Heart left ventricle (tissue), 13 donors: ENCODE results near the gene EFNA5.

ENCODE experiments used
- CTCF ChIP-seq, 12 donors: fragments of 200-600 bp; sonication (generic) in 4 of 12; IDR thresholded peaks; one replicate each; pipeline versions ENCODE4 v1.5.0 to v1.8.0; 2018 to 2022; ENCODE audit warnings: antibody characterized with exemption in 12 of 12, mild to moderate bottlenecking in 5 of 12
- POLR2A ChIP-seq, 2 donors: fragments of 450-650 bp; IDR thresholded peaks; one replicate each; pipeline ENCODE4 v1.6.1; 2017; ENCODE audit warnings: antibody characterized with exemption in 2 of 2, mild to moderate bottlenecking in 2 of 2, moderate library complexity in 2 of 2
- donor health status: ischemic (EF 13 %, LVEDD 7.1; RV severe dilation, severe dysfunction).
- donor health status: DM: no; HTN: yes; CAD: no.
- donor health status: DM: no; HTN: no; CAD: no.
- donor health status: ischemic (EF 25% LVEDD 6.9; RV normal size, moderate dysfunction).
- donor health status: ischemic (EF 25% LVEDD 5.7; RV mildly dilated, moderate dysfunction).
- donor health status: ischemic (EF 35%, LVEDD 5.7; RV mildly dilated, moderate dysfunction).
- donor health status: nonischemic (EF 11% LVEDD 7.7; RV severe dilation, severe dysfunction).
- donor health status: DM: yes; HTN: yes; CAD: no.
- donor health status: PGD.
- donor health status: ischemic (EF 29% LVEDD 5.4; RV normal size, mild dysfunction).
- donor health status: nonischemic (EF 23%, LVEDD 6.1; RV moderate dilation, normal function).

GRCh38 chr5:107486489-107486888, 184.2 kb downstream of the EFNA5 start:
- no peak for TF ChIP-seq CTCF (IDR thresholded peaks at IDR 0.05)
- no peak for TF ChIP-seq POLR2A (IDR thresholded peaks at IDR 0.05)
